ENCODE results near the gene SP6. TPM values are rescaled to one million over a fixed set of nuclear protein-coding genes. Genes with fewer than 3 reads are reported as not detected.

The SP6 gene
- total RNA-seq, 1 donor = 0.21 TPM

DNA sequence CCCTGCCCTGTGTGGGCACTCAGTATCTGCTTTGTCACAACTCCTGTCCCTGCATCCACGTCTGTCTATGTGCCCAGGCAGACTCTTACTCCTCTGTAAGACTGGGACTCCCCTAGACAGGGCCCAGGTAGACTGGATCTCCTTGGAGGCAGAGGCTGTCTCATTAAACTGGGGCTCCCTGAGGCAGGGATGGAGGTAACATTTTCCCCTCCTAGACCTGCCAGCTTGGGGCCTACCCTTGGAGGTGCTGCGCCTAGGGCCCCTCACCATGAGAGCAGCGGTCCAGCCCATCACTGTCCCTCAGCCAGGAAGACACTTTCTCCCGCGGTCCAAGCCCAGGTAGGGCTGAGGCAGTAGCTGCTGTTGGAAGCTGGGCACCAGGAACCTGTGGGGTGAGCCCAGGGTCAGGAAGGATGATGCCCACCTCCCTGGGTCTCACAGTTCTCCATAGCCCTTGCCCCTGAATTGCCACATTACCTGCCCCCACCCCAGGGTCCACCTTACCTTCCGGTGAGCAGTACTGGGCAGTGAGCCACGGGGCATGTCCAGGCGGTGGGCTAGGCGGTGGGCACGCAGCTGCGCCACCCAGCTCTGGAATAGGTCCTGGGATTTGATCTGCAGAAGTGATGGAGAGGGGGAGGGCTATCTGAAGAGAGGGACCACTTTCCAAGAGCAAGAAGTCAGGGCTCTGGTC lies 32.8 kb downstream of the SP6 start:
- Histone ChIP-seq H3K4me3 (ENCODE audit: low read length) (no peak overlapping the region), H3K4me1 (ENCODE audit: insufficient read depth, low read length) (peaks cover 26% of the 10 kb centered on the region), H3K27me3 (ENCODE audit: insufficient read depth, low read length) (no peaks in the 10 kb centered on the region)

DNA sequence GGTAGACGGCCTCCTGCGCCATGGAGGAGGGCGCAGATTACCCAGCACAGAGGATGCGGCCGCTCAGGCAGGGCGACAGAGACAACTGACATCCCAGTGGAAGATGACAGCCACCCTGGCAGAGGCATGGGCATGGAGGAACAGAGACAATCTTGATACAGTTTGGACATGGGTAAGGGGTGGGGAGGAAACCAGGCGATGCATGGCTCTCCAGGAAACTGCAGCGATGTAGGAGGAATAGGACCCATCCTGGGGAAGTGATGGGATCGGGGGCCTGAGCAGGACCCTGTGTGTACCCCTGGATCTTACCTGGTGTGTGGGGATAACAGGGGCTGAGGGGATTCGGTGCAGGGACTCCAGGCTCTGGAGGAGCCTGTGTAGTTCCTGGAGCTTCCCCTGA lies 34.0 kb downstream of the SP6 start:
- Histone ChIP-seq H3K27me3 (ENCODE audit: insufficient read depth, low read length) (no peaks in the 10 kb centered on the region), H3K4me3 (ENCODE audit: low read length) (no peak overlapping the region), H3K4me1 (ENCODE audit: insufficient read depth, low read length) (peaks cover 18% of the 10 kb centered on the region), H3K9me3 (ENCODE audit: low read depth, low read length) (no peaks in the 10 kb centered on the region)

More for the DNA sequence above, 32.8 kb downstream of the SP6 start:
- no peaks in the 10 kb centered on the region for H3K9me3 ChIP-seq (ENCODE audit: low read depth, low read length)

DNA sequence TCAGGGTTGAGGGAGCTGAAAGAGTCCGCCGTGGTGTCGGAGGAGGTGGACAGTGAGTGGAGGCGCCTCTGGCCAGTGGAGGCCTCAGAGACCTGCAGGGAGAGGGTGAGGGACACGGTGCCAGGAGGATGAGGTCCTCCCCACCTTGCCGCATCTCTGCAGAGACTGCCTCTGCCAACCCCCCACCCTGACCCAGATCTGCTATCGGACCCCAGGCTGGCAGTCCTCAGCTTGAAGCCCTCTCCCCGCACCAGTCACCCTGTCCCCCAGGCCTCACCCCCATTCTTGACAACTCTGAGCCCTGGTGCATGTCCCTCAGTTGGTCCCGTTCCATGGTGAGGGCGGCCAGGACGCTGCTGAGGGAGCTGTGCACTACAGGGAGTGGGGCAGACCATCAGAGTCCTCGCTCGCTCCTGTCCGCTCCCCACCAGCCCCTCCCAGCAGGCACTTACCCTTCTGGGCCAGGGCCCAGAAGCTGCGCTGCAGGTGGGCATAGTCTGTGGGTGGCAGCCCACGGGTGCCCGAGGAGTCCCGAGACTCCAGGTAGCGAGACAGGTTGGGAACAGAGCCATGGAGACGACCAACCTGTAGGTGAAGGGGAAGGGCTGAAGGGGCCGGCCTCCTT lies 34.7 kb downstream of the SP6 start:
- H3K9me3 ChIP-seq (ENCODE audit: low read depth, low read length) = no peaks in the 10 kb centered on the region
- no peak overlapping the region for H3K4me3 ChIP-seq (ENCODE audit: low read length)
- no peaks in the 10 kb centered on the region for H3K27me3 ChIP-seq (ENCODE audit: insufficient read depth, low read length)
- peaks cover 11% of the 10 kb centered on the region for H3K4me1 ChIP-seq (ENCODE audit: insufficient read depth, low read length)

DNA sequence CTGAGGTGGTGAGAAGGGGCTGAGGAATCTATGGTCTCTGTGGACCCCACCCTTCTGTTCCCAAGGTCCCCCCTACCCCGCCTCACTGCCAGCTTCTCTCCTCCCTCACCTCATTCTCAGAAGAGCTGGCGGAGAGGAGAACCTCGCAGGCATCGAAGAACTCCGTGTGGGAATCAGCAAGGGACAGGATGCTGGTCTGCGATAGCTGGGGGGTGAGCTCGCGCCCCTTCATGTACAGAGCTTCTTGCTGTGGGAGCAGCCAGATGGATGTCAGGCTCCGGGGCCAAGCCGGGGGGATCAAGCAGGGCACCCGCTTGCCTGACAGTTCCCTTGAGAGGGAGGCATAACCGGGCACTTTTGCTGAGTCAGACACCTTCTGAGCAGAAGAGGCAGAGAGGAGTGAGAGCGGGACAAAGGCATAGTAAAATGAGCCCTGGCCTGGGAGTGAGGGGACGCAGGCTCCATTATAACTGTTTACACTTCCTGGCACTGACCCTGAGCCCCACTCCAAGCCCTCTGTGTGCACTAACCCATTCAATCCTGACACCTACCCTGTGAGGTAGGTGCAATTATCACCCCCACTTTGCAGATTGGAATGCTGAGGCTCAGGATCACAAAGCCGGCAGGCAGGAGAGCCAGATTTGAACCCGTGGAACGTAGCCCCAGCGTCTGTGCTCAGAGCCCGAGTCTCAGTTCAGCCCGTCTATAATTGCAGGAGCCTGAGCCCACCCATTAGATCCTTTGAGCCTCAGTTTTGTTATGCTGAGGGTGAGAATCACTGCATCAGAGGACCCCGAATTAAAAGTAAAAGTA lies 35.7 kb downstream of the SP6 start:
- Histone ChIP-seq H3K27me3 (ENCODE audit: insufficient read depth, low read length) (no peaks in the 10 kb centered on the region), H3K4me3 (ENCODE audit: low read length) (no peak overlapping the region), H3K4me1 (ENCODE audit: insufficient read depth, low read length) (peaks cover 2% of the 10 kb centered on the region), H3K9me3 (ENCODE audit: low read depth, low read length) (no peaks in the 10 kb centered on the region)

DNA sequence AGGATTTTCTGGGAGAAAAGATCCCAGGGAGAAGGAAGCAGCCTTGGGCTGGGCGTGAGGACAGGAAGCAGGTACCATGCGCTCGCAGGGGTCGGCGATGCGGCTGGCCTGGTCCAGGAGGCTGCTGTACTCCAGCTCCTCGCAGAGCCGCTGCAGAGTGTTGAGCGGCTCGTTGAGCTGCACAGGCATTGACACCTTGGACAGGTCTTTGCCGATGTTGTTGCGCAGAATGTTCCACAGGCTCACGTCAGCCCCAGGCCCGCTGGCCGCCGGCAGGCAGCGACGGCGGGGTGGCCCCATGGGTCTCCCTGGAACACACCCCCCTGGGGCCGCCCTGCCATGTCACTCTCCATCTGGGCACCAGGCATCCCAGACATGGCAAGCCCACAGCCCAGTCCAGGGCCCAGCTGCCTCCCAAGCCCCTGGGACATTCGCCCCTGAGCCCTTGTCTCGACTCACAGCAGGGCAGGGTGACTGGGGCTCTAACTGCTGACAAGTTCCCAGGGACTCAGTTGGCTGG lies 37.4 kb downstream of the SP6 start:
- no peaks in the 10 kb centered on the region for H3K9me3 ChIP-seq (ENCODE audit: low read depth, low read length)
- H3K27me3 ChIP-seq (ENCODE audit: insufficient read depth, low read length) = no peaks in the 10 kb centered on the region
- no peak overlapping the region for H3K4me3 ChIP-seq (ENCODE audit: low read length)
- H3K4me1 ChIP-seq (ENCODE audit: insufficient read depth, low read length) = no peaks in the 10 kb centered on the region

DNA sequence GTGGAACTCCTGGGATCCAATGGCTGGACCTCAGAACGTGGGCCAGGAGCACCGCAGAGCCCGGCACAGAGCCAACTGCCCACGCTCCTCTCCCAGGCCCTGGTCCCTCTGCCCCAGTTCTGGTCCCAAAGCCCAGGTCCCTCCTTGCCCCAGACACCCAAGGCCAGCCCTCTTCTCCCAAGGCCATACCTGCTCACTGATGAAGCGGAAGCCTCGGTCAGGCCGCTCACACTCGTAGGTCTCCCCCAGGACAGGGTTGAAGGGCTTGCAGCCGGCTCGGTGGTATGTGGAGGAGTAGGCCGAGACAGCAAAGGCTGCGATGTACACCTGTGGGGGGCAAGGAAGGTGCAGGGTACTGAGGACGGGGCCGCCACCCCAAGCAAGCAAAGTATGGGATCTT lies 37.9 kb downstream of the SP6 start:
- H3K9me3 ChIP-seq (ENCODE audit: low read depth, low read length) = no peaks in the 10 kb centered on the region
- no peaks in the 10 kb centered on the region for H3K4me1 ChIP-seq (ENCODE audit: insufficient read depth, low read length)
- no peaks in the 10 kb centered on the region for H3K27me3 ChIP-seq (ENCODE audit: insufficient read depth, low read length)
- H3K4me3 ChIP-seq (ENCODE audit: low read length) = no peak overlapping the region

DNA sequence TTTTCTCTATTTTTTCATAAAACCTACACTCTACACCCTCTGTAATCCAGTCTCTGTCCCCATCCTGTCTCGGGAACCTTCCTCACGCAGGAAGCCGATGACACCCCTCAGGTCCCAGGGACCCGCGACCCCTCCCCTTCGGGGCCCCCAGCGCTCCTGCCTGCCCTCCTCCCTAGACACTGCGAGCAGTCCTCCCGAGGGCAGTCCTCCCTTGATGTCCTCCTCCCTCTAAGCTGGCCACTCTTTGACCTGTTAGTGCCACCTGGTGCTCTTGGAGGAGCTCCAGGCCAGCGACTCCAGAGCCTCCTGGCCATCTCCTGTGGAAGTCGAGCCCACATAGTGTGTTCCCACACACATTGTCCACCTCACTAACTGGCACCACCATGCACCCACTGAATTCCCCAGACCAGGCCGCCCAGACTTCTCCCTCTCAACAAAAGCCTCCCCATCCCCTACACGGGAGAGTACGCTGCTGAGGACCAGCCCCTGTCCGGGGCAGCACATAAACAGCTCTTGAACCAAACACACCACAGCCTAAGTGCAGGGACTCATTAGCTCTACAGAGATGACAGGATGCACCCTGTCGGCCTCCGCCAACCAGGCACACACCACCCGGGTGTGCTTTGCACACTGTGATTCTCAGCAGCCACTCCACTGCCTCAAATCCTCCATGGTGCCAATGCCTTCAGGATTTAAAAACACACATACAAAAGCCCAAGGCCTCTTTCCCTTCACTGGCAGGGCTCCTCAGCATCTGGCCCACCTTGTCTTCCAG lies 38.6 kb downstream of the SP6 start:
- Histone ChIP-seq H3K4me1 (ENCODE audit: insufficient read depth, low read length) (no peaks in the 10 kb centered on the region), H3K4me3 (ENCODE audit: low read length) (no peak overlapping the region), H3K27me3 (ENCODE audit: insufficient read depth, low read length) (no peaks in the 10 kb centered on the region), H3K9me3 (ENCODE audit: low read depth, low read length) (no peaks in the 10 kb centered on the region)

DNA sequence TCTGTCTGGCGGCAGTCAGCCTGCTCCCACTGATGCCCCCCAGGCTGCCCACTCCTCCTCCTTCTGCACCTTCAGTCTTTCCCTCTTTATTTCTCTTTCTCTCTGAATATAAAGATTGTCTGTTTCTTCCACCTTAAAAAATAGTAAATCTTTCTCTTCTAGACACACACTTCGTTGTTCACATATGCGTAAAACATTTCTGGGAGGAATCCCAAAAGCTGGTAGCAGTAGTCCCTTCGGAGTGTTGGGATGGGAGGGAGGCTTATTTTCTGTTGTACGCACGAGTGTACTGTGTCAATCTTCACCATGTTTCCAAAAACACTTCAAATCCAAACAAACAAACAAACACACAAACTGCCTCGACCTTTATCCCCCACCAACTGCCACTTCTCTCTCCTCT lies 39.3 kb downstream of the SP6 start:
- H3K4me1 ChIP-seq (ENCODE audit: insufficient read depth, low read length) = no peaks in the 10 kb centered on the region
- no peak overlapping the region for H3K4me3 ChIP-seq (ENCODE audit: low read length)
- no peaks in the 10 kb centered on the region for H3K27me3 ChIP-seq (ENCODE audit: insufficient read depth, low read length)
- H3K9me3 ChIP-seq (ENCODE audit: low read depth, low read length) = no peaks in the 10 kb centered on the region

DNA sequence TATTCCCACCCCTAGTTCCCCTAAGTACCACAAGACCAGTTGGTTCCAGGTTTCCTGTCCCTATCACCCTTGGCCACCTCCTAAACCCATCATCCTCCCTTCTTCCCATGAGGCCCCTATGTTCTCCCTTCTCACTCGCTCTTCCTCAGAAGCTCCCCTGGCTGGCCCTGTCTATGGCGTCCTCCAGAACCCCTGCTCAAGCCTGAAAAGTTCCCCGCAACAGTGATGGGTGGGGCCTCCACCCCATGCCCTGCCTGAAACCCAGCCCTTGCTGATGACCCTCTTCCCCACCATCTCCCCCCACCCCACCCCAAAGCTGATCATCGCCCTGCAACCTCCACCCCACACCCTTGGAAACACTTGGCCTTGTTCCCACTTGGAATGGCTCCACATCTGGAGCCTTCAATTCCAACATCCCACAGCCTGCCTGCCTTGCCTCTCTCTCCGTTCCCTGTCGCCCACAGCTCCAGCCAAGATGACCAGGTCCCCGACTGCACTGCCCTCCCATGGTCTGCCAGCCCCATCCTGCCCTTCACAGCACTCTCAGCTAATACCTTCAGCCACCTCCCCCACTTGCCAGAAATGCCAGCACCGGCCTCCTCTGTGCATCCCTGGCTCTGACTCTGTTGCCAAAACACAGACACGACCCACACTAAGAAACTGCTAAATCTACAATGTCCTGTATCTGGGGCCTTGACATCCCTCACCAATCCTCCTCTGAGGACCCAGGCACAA lies 39.9 kb downstream of the SP6 start:
- Histone ChIP-seq H3K27me3 (ENCODE audit: insufficient read depth, low read length) (no peaks in the 10 kb centered on the region), H3K4me1 (ENCODE audit: insufficient read depth, low read length) (no peaks in the 10 kb centered on the region)

DNA sequence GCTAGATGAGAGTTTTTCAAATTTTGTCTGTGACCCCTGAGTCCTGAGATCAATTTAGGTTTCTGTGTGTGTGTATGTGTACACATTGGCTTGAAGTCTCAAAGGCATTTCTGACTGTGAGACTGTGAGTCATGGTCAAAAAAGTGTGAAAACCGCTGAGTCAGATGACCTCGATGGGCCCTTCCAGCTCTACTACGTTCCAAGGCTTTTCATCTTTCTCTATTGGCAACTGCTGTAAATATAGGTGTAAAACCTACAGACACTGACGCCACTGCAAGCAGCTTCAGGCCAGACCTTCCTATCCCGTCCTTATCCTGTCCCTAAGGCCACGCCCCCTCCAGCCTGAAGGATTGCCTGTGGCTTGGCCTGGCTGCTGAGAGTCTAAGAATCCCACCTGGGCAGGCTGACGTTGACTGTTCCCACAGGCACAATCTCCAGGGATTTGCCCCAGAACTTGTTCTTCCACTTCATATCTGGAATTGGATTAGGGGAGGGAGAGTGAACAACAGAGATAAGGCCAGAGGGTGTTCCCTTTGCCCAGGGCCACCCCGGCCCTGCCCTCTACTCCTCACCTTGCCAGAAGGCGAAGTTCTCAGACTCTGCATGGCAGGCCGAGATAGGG lies 40.7 kb downstream of the SP6 start:
- Histone ChIP-seq H3K27me3 (ENCODE audit: insufficient read depth, low read length) (no peaks in the 10 kb centered on the region), H3K9me3 (ENCODE audit: low read depth, low read length) (no peaks in the 10 kb centered on the region)

More for the DNA sequence above, 39.9 kb downstream of the SP6 start:
- no peaks in the 10 kb centered on the region for H3K9me3 ChIP-seq (ENCODE audit: low read depth, low read length)
- H3K4me3 ChIP-seq (ENCODE audit: low read length) = no peak overlapping the region

DNA sequence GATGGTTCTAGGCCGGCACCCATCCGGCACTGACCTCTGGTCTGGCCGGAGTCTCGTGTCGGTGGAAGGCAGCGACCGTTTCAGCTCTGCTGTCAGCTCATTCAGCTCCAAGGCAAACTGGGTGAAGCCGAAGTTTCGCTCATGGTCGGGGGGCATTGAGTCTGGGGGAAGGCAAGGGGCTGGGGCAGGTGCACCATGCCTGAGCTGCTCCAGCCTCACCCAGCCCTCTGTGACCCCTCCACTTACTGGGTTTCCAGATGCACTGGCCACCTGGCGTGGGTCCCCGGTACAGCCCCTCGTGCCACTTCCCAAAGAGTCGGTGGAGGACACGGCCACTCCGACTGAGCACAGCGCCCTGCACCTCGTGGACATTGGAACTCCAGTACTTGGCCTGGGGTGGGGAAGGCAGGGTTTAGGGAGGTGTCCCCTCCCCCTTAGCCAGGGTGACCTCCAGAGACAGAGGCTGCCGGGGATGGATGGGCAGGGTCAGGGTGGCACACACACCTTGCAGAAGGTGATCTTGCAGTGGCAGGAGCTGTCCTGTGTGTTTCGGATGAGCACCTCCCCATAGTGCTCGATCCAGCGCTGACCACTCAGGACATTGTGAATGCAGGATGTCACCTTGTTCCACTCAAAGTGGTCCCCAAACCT lies 42.0 kb downstream of the SP6 start:
- no peaks in the 10 kb centered on the region for H3K4me1 ChIP-seq (ENCODE audit: insufficient read depth, low read length)
- H3K9me3 ChIP-seq (ENCODE audit: low read depth, low read length) = no peaks in the 10 kb centered on the region
- H3K27me3 ChIP-seq (ENCODE audit: insufficient read depth, low read length) = no peaks in the 10 kb centered on the region
- no peak overlapping the region for H3K4me3 ChIP-seq (ENCODE audit: low read length)

More for the DNA sequence above, 40.7 kb downstream of the SP6 start:
- no peak overlapping the region for H3K4me3 ChIP-seq (ENCODE audit: low read length)
- H3K4me1 ChIP-seq (ENCODE audit: insufficient read depth, low read length) = no peaks in the 10 kb centered on the region

DNA sequence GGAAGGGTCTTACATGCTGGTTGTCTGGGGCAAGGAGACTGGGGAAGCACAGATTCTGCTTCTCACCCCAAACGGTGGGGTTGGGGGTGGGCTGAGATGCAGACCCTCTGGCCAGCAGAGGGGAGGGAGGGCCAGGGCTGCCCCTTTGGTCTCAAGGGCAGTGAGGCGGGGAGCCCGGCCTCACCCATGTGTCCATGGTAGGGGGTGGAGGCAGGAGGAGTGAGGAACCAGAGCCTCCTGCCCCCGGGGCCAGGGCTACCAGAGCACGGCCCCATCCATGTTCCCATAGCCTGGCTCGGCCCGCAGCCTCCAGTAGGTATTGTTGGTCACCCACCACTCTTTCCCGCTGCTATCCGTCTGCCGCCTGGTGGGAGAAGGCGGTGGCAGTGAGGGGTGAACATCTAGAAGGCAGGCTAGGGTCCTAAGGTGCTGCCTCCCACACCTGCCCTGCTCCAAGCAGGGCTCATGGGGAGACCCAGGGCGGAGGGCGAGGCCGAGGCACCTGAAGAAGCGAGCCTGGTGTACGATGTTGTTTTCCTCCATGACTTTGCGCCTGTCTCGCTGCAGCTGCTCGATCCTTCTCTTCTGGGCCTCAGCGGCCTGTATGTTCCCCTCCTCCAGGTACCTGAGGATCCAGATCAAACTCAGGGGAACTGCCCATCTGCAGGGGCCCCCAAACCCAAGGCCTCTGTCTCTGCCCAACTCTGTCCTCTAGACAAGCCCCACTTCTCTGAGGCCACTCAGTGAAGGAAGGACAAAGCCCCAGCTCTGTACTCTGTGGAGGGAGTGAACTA lies 42.7 kb downstream of the SP6 start:
- H3K27me3 ChIP-seq (ENCODE audit: insufficient read depth, low read length) = no peaks in the 10 kb centered on the region
- no peak overlapping the region for H3K4me3 ChIP-seq (ENCODE audit: low read length)
- no peaks in the 10 kb centered on the region for H3K9me3 ChIP-seq (ENCODE audit: low read depth, low read length)
- H3K4me1 ChIP-seq (ENCODE audit: insufficient read depth, low read length) = no peaks in the 10 kb centered on the region

DNA sequence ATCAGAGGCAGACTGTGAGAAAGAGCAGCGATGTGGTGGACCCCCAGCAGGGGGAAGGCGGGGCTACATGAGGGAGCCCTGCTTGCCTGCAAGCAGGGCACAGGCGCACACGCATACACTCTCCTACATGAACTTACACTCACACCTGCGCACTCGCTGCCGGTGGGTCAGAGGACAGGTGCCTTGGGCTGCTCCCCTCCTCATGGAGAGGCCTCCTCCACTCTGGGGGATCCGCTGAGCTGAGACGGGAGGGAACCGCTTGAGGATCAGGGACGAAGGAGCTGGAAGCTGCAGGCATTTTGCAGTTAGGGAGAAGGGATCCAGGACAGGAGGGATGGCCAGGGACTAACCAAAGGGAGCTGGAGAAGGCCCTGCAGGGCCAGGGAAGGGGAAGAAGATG lies 43.5 kb downstream of the SP6 start:
- Histone ChIP-seq H3K27me3 (ENCODE audit: insufficient read depth, low read length) (no peaks in the 10 kb centered on the region), H3K4me1 (ENCODE audit: insufficient read depth, low read length) (no peaks in the 10 kb centered on the region), H3K4me3 (ENCODE audit: low read length) (no peak overlapping the region)

More for the DNA sequence above, 43.5 kb downstream of the SP6 start:
- no peaks in the 10 kb centered on the region for H3K9me3 ChIP-seq (ENCODE audit: low read depth, low read length)

Data from mononuclear cell (primary cell).